GM12878 (cell line): ENCODE data around the gene CHST4. TPM values are rescaled to one million over a fixed set of nuclear protein-coding genes. Genes with fewer than 3 reads are reported as not detected.

Source experiments
- ATAC-seq: fragments of 200-7000 bp; cut with Tn5 transposase; 3 replicates; pipeline ENCODE4 v1.9.1; 2020; ENCODE audit warnings: mild to moderate bottlenecking, moderate library complexity
- BruUV-seq: library from RNA; stranded (reverse); fragments of 400-500 nt; replicated peaks from 2 replicates; lab custom pipeline; 2021; lab: Mats Ljungman, UMichigan
- CTCF ChIA-PET: fragments of 300-600 bp; sonication (Branson Sonifier 250); formaldehyde crosslinking; extraction: SDS; loops from one replicate; lab custom pipeline; 2021; ENCODE audit warnings: inconsistent platforms; lab: Yijun Ruan, JAX
- POLR2A ChIA-PET: fragments of 350-600 bp; formaldehyde crosslinking; extraction: SDS; loops from one replicate; lab custom pipeline; 2021; ENCODE audit warnings: inconsistent platforms; lab: Charles Lee
- RAD21 ChIA-PET: fragments of 300-600 bp; sonication (Branson Sonifier 250); formaldehyde crosslinking; loops from one replicate; lab custom pipeline; 2023; ENCODE audit warnings: antibody characterized with exemption; ENCODE audit not compliant: unreplicated experiment; lab: Charles Lee
- SMC1A ChIA-PET: fragments of 300-600 bp; sonication (Branson Sonifier 250); formaldehyde crosslinking; loops from one replicate; lab custom pipeline; 2023; ENCODE audit not compliant: unreplicated experiment, uncharacterized antibody; lab: Charles Lee
- DNase-seq: peaks from one replicate; pipeline ENCODE4 v3.0.0-alpha.2; 2011; ENCODE audit warnings: low read depth, low spot score
- FAIRE-seq: peaks from 3 replicates; lab custom pipeline; 2011; peaks lifted over from hg19 to GRCh38; lab: Jason Lieb, UNC
- H2AFZ ChIP-seq: 2 replicates; pipeline ENCODE4 v1.6.0; 2011; ENCODE audit warnings: low read depth, low read length, control low read depth; ENCODE audit not compliant: control insufficient read depth
- H3K27ac ChIP-seq: 2 replicates; pipeline ENCODE4 v1.5.1; 2011; ENCODE audit warnings: control low read depth; ENCODE audit not compliant: control insufficient read depth, insufficient read depth
- H3K27me3 ChIP-seq, 2 experiments: replicated peaks in 1 of 2; 2 replicates each; pipeline versions ENCODE4 v1.6.0 to v1.6.1; 2011; ENCODE audit warnings: low read length in 1 of 2; ENCODE audit not compliant: control insufficient read depth in 2 of 2, insufficient read depth in 2 of 2
- H3K36me3 ChIP-seq, 2 experiments: 2 replicates each; pipeline ENCODE4 v1.5.1; 2011; ENCODE audit warnings: low read length in 1 of 2; ENCODE audit not compliant: control insufficient read depth in 2 of 2, insufficient read depth in 2 of 2
- H3K4me1 ChIP-seq: 2 replicates; pipeline ENCODE4 v1.6.1; 2011; ENCODE audit warnings: mild to moderate bottlenecking, low read length, moderate library complexity, mixed read lengths; ENCODE audit not compliant: control insufficient read depth, insufficient read depth
- H3K4me2 ChIP-seq: 2 replicates; pipeline ENCODE4 v1.6.0; 2011; ENCODE audit warnings: control low read depth; ENCODE audit not compliant: control insufficient read depth, insufficient read depth
- H3K4me3 ChIP-seq: fragments of 200-600 bp; sonication (generic); 2 replicates; pipeline ENCODE4 v1.5.1; 2016
- H3K79me2 ChIP-seq: 2 replicates; pipeline ENCODE4 v1.6.0; 2011; ENCODE audit warnings: low read length; ENCODE audit not compliant: control insufficient read depth, insufficient read depth
- H3K9ac ChIP-seq: 2 replicates; pipeline ENCODE4 v1.8.0; 2011; ENCODE audit warnings: low read length, control low read depth, mixed read lengths; ENCODE audit not compliant: control insufficient read depth, insufficient read depth
- H3K9me3 ChIP-seq: replicated peaks from 3 replicates; pipeline ENCODE4 v1.5.1; 2011; ENCODE audit warnings: mild to moderate bottlenecking, low read length; ENCODE audit not compliant: control insufficient read depth, insufficient read depth
- H4K20me1 ChIP-seq: 2 replicates; pipeline ENCODE4 v1.6.0; 2011; ENCODE audit not compliant: control insufficient read depth, insufficient read depth
- IRF4 ChIP-seq: IDR thresholded peaks from 2 replicates; pipeline ENCODE4 v1.6.1; 2011; ENCODE audit warnings: low read depth, low read length
- LARP7 ChIP-seq: fragments of 450-650 bp; IDR thresholded peaks from 2 replicates; pipeline ENCODE4 v1.6.1; 2017; ENCODE audit warnings: mild to moderate bottlenecking
- YBX1 ChIP-seq: fragments of 450-650 bp; IDR thresholded peaks from 2 replicates; pipeline ENCODE4 v1.6.1; 2016; ENCODE audit warnings: antibody characterized with exemption
- WGBS: methylation state at CpG from one replicate; pipeline ENCODE4 v1.1.6; 2016; ENCODE audit warnings: low lambda C conversion rate; ENCODE audit not compliant: insufficient replicate concordance, insufficient coverage; ENCODE audit errors: missing lambda C conversion rate; 5-methylcytosine and 5-hydroxymethylcytosine counted together
- in situ Hi-C: fragments of 300-500 bp; cut with MboI; formaldehyde crosslinking; loops from 9 replicates; pipeline ENCODE4 v1.14.3; 2018; ENCODE audit warnings: mixed read lengths
- intact Hi-C: fragments of 100-400 bp; cut with micrococcal nuclease; formaldehyde crosslinking; loops from one replicate; pipeline ENCODE4 v1.14.2; 2022; ENCODE audit not compliant: unreplicated experiment
- polyA plus RNA-seq, 11 experiments: library from polyadenylated mRNA; depleted of rRNA in 4 of 11; unstranded in 6 of 11; stranded (reverse) in 5 of 11; fragments of >200 nt; fragmentation: Nextera tagmentation in 4 of 11; fragmentation: Illumina TruSeq in 1 of 11; extraction: Ambion mirVana in 4 of 11; extraction: Trizol in 1 of 11; gene quantifications; 1 replicate in 1 of 11; 2 replicates in 10 of 11; pipeline versions ENCODE4 v1.2.1 to v1.2.3, GENCODE V29; 2011 to 2016; ENCODE audit warnings: inconsistent platforms in 2 of 11, missing spikeins in 2 of 11, low read depth in 1 of 11
- total RNA-seq, 4 experiments: library from RNA; depleted of rRNA in 3 of 4; stranded (reverse); fragments of >200 nt in 3 of 4; fragmentation: Illumina TruSeq in 1 of 4; extraction: Trizol in 1 of 4; gene quantifications; 2 replicates each; pipeline versions ENCODE4 v1.2.1 to v1.2.3, GENCODE V29; 2013 to 2021
- TF ChIP-seq, protein P1 (sequence below), 3 experiments: IDR thresholded peaks in 2 of 3; conservative IDR thresholded peaks in 1 of 3; 2 replicates each; pipeline ENCODE4 v1.5.1; 2011; ENCODE audit warnings: low read depth in 3 of 3, low read length in 3 of 3, mild to moderate bottlenecking in 3 of 3, control low read depth in 2 of 3, moderate library complexity in 2 of 3, inconsistent platforms in 1 of 3, mixed read lengths in 1 of 3; ENCODE audit not compliant: control insufficient read depth in 2 of 3, insufficient read depth in 1 of 3; ENCODE audit errors: extremely low read depth in 1 of 3
- TF ChIP-seq, protein P2 (sequence below): fragments of 450-650 bp; IDR thresholded peaks from 2 replicates; pipeline ENCODE4 v1.6.1; 2016; ENCODE audit warnings: mild to moderate bottlenecking

Gene CHST4
- total and polyA plus RNA-seq, 10 of the 15 experiments (the other 5 are each of a cell fraction or from before 2014, with no cell fraction given), result 0.10 to 1.7 (median 0.79) TPM

DNA sequence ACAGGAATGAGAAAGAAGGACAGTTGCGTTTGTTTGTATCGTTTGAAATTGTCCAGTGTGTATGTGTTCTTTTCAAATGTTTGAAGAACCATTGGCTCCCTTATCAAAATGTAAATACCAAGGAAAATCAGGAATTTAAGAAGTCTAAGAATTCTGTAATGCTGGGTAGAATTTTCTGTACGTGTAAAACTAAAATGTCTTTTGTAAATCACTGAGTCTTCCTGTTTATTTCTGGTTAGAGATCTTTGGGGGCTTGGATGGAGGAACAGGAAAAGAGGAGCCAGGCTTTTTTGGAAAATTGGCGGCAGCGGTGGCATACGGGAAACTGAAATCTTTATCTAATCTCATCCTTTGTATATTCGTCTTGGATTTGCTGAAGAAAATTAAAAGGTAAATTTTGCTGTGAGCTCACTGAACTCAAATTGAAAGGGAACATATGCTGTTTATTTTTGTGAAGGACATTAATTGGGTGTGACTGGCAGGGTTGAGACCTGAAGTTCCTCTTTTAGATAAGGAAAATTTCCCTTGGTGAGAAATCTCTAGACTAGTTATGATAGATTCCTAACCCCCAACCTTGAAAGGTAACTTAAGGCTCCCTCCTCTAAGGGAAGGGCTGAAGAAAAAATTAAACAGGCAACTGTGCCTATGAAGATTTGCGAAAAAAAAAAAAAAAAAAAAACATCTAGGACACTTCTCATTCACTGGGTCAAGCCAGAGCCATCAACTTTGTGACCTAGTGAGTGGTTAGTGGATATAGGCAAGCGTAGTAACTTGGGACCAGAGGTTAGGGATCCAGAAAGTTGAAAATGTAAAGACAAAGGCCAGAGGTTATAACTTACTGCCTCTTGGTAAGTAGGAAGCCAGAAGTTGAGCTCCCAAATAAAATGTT is 39.8 kb downstream of the CHST4 start (continued):
- TF ChIP-seq, protein P1, sequence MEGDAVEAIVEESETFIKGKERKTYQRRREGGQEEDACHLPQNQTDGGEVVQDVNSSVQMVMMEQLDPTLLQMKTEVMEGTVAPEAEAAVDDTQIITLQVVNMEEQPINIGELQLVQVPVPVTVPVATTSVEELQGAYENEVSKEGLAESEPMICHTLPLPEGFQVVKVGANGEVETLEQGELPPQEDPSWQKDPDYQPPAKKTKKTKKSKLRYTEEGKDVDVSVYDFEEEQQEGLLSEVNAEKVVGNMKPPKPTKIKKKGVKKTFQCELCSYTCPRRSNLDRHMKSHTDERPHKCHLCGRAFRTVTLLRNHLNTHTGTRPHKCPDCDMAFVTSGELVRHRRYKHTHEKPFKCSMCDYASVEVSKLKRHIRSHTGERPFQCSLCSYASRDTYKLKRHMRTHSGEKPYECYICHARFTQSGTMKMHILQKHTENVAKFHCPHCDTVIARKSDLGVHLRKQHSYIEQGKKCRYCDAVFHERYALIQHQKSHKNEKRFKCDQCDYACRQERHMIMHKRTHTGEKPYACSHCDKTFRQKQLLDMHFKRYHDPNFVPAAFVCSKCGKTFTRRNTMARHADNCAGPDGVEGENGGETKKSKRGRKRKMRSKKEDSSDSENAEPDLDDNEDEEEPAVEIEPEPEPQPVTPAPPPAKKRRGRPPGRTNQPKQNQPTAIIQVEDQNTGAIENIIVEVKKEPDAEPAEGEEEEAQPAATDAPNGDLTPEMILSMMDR (IDR thresholded peaks at IDR 0.05 in 2 of 3, conservative IDR thresholded peaks at IDR 0.05 in 1 of 3; ENCODE audit: control insufficient read depth in 2 of 3, extremely low read depth in 1 of 3, insufficient read depth in 1 of 3, low read depth in 3 of 3, low read length in 3 of 3), result no peak
- TF ChIP-seq YBX1, result no peak

DNA sequence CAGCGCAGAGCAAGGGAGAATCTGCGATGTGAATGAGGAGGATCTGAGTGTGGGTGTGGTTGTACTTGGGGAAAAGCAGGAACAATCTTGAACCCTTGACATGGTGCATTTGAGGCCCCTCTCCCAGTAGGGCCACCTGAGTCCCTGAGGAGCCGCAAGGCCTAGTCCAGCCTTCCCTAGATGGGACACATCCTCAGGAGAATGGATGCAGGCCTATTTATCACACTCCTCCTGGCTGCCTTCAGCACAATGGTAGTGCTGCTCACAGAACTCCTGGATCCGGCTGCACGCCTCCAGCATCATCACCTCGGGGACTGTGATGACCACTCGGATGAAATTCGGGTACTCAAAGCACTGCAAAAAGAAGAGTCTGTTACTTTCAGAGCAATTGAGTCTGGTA is 41.7 kb downstream of the CHST4 start:
- no peak for TF ChIP-seq IRF4
- TF ChIP-seq, protein P2, sequence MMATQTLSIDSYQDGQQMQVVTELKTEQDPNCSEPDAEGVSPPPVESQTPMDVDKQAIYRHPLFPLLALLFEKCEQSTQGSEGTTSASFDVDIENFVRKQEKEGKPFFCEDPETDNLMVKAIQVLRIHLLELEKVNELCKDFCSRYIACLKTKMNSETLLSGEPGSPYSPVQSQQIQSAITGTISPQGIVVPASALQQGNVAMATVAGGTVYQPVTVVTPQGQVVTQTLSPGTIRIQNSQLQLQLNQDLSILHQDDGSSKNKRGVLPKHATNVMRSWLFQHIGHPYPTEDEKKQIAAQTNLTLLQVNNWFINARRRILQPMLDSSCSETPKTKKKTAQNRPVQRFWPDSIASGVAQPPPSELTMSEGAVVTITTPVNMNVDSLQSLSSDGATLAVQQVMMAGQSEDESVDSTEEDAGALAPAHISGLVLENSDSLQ, result no peak
- TF ChIP-seq LARP7, result no peak
- SMC1A ChIA-PET, result interaction anchor here (1.0 to 3.7 kb wide), 3 partner anchors 9 to 43 kb away, joined by 5 to 12 read pairs (median 5); partner anchors contain the start of gene TAT

More for the DNA sequence above, 41.7 kb downstream of the CHST4 start:
- H3K4me2 ChIP-seq, result no peak overlapping the region
- H3K79me2 ChIP-seq, result no peaks in the 10 kb centered on the region
- no peaks in the 10 kb centered on the region for H3K36me3 ChIP-seq
- RAD21 ChIA-PET, result interaction anchor here (6.4 kb wide), 1 partner anchor 42 kb away, joined by 213 read pairs; no protein-coding TSS in a partner anchor
- DNase-seq (no peak), ATAC-seq (no peak), FAIRE-seq (no peak)
- no peak overlapping the region for H2AFZ ChIP-seq
- H3K27ac ChIP-seq, result no peak overlapping the region
- CTCF ChIA-PET, result interaction anchor here (1.2 to 12.8 kb wide), 3 partner anchors 17 to 155 kb away, joined by 3 to 312 read pairs (median 4); no protein-coding TSS in a partner anchor
- peaks cover 3% of the 10 kb centered on the region; the same call in 1 of the 2 replicates for H3K4me1 ChIP-seq
- no peak overlapping the region for H3K9ac ChIP-seq
- no peak overlapping the region for H3K4me3 ChIP-seq
- intact Hi-C loops (loop anchor here (10.0 kb wide), 1 partner anchor 317 kb away; the partner anchor contains the start of gene ZNF821), in situ Hi-C loops (no loop called here)
- H3K9me3 ChIP-seq, result no peaks in the 10 kb centered on the region
- POLR2A ChIA-PET, result interaction anchor here (0.6 to 1.8 kb wide), 3 partner anchors 41 to 119 kb away, joined by 3 to 6 read pairs (median 4); no protein-coding TSS in a partner anchor
- H3K27me3 ChIP-seq, result no peaks in the 10 kb centered on the region
- 95% methylated on average over 8 of the region's 8 CpGs for WGBS
- H4K20me1 ChIP-seq, result no peaks in the 10 kb centered on the region
- BruUV-seq, result no TSS peak
